Measurements from ENCODE around the gene MAP3K7.

The MAP3K7 gene

GRCh38 chr6:90530882-90531281 is 56.0 kb downstream of the MAP3K7 start:
- DNase-seq (ENCODE audit: low spot score), result no peak

GRCh38 chr6:90525421-90525820 is 61.5 kb downstream of the MAP3K7 start:
- DNase-seq (ENCODE audit: low spot score), result no peak

DNA sequence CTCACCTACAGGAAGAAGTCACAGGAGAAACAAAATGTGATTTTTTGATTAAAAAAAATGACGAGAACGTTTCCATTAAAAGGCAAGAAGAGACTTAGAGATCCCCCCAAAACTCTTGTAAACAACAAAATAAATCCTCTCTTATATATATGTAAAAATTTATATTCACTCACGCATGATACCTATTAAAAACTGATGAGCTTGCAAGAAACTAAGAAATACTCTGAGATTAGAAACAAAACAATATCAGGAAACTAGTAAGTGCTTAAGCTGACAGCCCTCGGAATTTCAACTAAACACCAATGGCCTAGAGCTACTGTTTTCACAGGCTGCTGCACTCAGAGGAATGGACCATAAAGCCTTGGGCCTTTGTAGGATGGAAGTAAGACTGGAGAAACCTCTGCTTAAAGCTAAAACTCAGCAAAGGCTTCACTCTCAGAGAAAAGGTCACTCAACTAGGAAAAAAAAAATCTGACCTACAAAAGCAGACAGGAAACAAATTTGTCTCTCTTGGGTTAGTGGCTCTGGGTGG is 63.0 kb downstream of the MAP3K7 start:
- no peak for DNase-seq (ENCODE audit: low spot score)

GRCh38 chr6:90521955-90522354 is 64.9 kb downstream of the MAP3K7 start:
- DNase-seq (ENCODE audit: low spot score), result no peak

DNA sequence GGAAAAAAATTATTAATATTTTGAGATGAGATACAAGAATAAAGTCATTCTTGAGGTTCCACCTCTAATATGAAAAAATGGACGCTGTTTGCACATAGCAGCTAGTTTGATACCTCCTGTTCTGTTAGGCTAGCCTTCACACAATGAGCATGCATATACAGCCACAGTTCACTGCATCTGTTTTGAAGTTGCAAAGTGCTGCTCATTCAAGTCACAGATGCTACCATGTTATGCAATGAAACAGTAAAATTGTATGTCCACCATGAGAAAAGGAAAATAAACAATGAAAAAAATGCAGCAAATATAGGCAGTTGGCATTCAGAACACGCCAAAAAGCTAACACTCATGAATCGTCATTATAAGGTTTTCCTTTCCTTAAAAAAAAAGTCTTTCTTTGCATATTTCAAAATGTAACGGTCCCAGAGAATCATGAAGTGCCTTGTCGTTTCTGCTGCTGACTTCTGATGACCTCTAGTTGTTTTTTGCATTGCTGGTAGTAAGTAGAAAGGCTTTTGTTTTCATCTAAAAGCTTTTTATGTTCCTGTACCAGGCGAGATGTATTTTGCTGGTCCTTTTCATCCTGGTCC is 70.7 kb downstream of the MAP3K7 start:
- DNase-seq (ENCODE audit: low spot score), result no peak

- no peak for DNase-seq (ENCODE audit: low spot score)
Observed at GRCh38 chr6:90514496-90514895, 72.4 kb downstream of the MAP3K7 start.

DNA sequence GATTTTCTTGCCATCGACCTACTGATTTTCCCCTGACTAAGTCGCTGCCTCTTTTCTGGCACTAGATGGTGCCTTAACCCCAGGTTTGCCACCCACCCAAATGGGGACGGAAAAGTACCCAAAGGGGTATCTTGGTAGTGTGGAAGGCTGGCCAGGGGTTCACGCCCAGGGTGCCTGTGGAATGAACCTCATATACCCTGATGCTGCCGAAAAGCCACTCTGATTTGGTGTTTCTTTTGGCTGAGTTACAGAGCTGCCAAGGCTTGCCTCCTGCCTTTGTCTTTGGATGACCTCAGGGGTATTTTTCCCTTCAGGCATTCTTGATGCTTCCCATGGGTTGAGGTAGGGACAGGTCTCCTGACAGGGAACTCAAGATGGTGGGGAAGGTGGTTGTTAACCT is 78.1 kb downstream of the MAP3K7 start:
- no peak for DNase-seq (ENCODE audit: low spot score)

DNA sequence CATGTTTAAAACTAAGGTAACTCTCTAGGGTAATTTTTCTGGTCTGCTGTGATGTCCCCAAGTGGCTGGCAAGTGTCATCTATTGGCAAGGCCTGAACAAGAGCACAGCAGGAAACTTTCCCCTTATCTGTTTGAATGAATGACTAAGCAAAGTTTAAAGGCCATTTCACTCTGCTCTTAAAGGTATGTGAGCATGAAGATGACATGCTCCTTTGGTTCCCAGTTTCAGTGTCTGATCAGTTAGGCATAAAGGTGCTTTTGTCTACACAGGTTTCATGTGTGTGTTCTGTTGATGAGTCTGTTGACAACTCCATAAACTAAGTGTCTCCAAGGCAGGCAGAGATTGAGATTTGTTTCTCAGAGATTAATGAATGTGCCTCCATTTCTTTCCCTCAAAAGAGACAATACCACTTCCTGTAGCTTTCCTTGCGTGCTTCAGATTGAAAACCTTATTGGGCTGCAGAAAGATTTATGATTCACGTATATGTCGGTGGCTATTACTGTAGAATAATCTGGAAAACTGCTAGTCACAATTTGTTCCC is 83.9 kb downstream of the MAP3K7 start:
- peak; percentile 55 for DNase-seq (ENCODE audit: low spot score)

DNA sequence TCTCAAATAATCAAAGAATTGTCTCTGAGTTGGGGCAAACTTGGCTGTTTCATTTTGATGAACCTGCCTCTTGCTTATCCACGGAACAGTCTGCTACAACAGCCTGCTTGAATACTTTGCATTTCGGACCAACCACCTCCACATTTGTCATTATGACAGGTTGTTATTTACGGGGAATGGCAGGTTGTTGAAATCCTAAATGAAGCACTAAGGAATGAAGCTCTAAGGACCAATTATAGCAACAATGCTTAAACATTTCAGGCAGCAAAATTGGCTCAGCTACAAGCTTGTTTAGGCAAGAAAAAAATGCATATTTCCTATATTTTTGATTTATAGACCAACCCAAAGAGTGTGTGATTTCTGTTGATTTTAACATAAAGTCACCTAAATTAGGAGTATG is 84.5 kb downstream of the MAP3K7 start:
- no peak for DNase-seq (ENCODE audit: low spot score)

GRCh38 chr6:90500458-90500857 is 86.4 kb downstream of the MAP3K7 start:
- no peak for DNase-seq (ENCODE audit: low spot score)

- DNase-seq (ENCODE audit: low spot score), result no peak
Observed at GRCh38 chr6:90497411-90497810, 89.5 kb downstream of the MAP3K7 start.

GRCh38 chr6:90496258-90497016 is 90.4 kb downstream of the MAP3K7 start:
- no peak for DNase-seq (ENCODE audit: low spot score)

DNA sequence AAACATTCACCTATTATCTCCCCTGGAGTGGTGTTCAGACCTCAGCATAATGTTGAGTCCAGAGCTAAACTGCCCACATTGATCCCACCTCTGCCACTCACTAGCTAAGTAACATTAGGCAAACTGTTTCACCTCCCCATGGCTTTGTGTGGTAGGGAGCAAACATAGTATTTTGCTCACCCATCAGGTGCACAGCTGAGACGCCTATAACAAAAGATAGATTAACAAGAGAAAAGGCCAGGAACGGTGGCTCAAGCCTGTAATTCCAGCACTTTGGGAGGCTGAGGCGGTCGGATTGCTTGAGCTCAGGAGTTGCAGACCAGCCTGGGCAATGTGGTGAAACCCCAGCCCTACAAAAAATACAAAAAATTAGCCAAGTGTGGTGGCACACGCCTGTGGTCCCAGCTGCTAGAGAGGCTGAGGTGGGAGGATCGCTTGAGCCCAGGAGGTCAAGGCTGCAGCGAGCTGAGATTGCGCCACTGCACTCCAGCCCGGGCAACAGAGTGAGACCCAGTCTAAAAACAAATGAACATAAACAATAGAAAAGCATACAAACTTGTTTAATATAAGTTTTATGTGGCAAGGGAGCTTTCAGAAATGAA is 91.6 kb downstream of the MAP3K7 start:
- DNase-seq (ENCODE audit: low spot score), result no peak

DNA sequence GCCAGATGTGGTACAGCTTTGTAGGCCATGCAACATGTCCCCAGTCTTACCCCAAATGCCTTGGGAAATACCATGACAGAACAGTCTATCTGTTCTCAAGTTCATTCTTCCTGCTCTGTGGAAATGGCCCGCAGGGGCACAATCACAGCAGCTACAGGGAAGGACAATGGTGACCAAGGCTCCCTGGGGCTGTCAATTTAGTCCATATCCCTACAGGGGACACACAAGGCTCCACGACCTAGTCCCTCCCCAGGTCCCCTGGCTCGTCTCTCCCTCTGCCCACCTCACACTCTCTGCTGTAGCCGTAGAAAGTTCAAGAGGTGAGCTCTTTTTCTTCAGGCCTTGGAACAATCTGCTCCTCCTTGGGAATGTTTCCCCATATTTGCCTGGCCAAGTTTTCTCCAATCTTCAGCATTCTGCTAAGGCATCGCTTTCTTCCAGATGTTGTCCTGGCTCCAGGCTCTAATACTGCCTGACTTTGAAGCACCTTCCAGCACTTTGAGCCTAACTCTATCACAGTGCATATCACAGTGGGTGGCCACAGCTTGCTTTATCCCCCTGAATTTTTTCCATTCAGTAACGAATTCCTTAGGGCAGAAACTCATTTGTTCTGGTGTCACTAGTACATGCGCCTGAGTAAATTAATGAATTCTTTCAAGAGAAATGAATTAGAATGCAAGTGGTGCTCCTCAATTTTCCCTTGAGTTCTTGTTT is 92.6 kb downstream of the MAP3K7 start:
- DNase-seq (ENCODE audit: low spot score), result no peak

DNA sequence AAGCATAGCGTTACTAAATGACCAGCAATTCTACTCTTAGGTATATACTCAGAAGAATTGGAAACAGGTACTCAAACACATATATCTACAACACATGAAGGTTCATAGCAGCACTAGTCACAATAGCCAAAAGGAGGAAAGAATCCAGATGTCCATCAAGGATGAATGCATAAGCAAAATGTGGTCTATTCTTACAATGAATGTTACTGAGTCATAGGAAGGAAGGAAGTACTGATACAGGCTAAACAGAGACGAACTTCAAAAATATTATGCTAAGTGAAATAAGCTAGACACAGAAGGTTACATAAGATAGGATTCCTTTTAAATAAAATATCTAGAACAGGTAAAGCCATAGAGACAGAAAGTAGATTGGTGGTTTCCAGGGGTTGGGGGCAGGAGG is 93.5 kb downstream of the MAP3K7 start:
- DNase-seq (ENCODE audit: low spot score), result no peak

- no peak for DNase-seq (ENCODE audit: low spot score)
Observed at GRCh38 chr6:90492798-90493197, 94.1 kb downstream of the MAP3K7 start.

GRCh38 chr6:90492369-90492768 is 94.5 kb downstream of the MAP3K7 start:
- DNase-seq (ENCODE audit: low spot score), result no peak

- no peak for DNase-seq (ENCODE audit: low spot score)
Observed at GRCh38 chr6:90490030-90490716, 96.7 kb downstream of the MAP3K7 start.

- no peak for DNase-seq (ENCODE audit: low spot score)
Observed at GRCh38 chr6:90488816-90489215, 98.1 kb downstream of the MAP3K7 start.

DNA sequence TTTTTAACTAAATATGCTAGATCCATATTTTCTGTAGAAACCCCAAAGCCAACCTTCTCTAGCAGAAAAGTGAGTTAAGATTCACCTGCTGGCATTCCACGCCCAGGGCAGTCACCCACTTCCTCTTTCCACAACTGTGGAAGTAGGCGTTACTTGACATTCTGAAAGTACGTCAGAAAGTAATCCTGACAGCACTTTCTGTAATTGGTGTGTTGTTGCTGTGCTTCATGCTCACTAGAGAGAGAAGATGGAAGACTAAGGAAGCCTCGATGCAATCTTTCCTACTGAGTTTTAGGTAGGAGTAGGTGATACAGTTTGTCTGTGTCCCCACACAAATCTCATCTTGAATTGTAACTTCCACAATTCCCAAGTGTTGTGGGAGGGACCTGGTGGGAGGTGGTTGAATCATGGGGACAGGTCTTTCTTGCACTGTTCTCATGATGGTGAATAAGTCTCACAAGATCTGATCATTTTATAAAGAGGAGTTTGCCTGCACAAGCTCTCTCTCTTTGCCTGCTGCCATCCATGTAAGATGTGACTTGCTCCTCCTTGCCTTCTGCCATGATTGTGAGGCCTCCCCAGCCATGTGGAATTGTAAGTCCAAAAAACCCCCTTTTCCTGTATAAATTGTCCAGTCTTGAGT is 101.1 kb downstream of the MAP3K7 start:
- DNase-seq (ENCODE audit: low spot score), result no peak

DNA sequence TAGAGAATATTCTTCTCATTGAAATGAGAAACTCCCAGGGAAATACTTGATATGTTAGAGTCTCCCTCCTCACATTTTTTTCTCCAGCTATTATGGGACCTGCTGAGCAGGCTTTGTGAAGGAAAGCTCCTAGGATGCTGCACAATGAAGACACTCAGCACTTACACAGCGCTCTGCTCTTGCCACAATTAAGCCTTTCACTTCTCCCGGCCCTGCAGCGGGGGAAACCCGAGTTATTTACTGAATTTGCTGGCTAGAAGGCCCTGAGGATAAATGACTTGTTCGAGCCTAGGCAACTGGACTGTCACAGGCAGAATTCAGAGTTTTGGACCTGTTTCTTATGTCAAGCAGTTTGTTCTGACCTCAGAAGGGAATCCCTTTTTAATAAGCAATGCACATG is 102.0 kb downstream of the MAP3K7 start:
- no peak for DNase-seq (ENCODE audit: low spot score)

All from LoVo (cell line).